ENCODE measurements around the gene FOLR3. TPM values are rescaled to one million over a fixed set of nuclear protein-coding genes. Genes with fewer than 3 reads are reported as not detected.
"Not testable (repeated sequence)": the region's sequence is repeated elsewhere in the genome, so short reads cannot be mapped to it uniquely, and the experiment has no call there.

Gene FOLR3
- total RNA-seq, 1 donor from 2014 or later: not detected

DNA sequence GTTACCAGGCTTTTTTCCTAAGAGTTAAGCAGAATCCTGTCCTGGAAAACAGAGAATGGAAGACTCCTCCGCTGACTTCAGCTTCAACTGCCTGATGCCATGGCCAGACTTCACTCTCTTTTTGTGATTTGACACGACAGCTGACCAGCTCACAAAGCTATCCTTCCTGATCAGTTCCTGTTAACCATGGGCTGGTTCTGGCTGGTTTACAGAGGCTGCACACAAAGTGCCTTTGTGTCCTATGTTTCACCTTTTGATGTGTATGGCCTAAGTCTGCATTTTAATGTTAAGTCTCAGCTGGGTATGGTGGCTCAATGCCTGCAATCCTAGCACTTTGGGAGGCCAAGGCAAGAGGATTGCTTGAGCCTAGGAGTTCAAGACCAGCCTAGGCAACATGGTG, 11.1 kb downstream of the FOLR3 start:
- no peak overlapping the region for H3K4me3 ChIP-seq (ENCODE audit: low read depth, low read length)
- no peaks in the 10 kb centered on the region for H3K36me3 ChIP-seq (ENCODE audit: control insufficient read depth, insufficient read depth, low read length)
- DNase-seq (ENCODE audit: low read depth): no peak
- H3K27me3 ChIP-seq (ENCODE audit: control insufficient read depth, insufficient read depth, low read length): no peaks in the 10 kb centered on the region
- TF ChIP-seq CTCF (IDR thresholded peaks at IDR 0.05; ENCODE audit: insufficient read depth, low read length, poor library complexity, severe bottlenecking): no peak

DNA sequence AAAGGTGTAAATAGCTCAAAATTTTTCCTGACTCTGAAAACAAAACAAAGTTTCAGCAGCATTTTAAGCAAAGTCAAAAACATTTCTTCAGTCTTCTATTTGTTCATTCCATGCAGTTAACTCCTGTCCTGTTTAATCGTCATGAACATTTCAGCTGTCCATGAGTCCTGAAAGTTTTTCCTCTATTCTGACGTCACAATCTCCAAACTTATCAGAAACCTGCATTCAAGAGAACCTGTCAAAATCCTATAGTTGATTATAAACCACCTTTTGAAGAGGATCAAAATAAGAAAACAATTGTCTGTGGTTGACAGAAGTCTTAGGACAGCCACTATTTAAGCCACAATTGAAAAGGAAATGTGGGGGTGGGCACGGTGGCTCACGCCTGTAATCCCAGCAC, 15.4 kb downstream of the FOLR3 start:
- no peak overlapping the region for H3K4me3 ChIP-seq (ENCODE audit: low read depth, low read length)
- no peaks in the 10 kb centered on the region for H3K36me3 ChIP-seq (ENCODE audit: control insufficient read depth, insufficient read depth, low read length)
- no peaks in the 10 kb centered on the region for H3K27me3 ChIP-seq (ENCODE audit: control insufficient read depth, insufficient read depth, low read length)
- no peak for TF ChIP-seq CTCF (IDR thresholded peaks at IDR 0.05; ENCODE audit: insufficient read depth, low read length, poor library complexity, severe bottlenecking)
- no peak for DNase-seq (ENCODE audit: low read depth)

DNA sequence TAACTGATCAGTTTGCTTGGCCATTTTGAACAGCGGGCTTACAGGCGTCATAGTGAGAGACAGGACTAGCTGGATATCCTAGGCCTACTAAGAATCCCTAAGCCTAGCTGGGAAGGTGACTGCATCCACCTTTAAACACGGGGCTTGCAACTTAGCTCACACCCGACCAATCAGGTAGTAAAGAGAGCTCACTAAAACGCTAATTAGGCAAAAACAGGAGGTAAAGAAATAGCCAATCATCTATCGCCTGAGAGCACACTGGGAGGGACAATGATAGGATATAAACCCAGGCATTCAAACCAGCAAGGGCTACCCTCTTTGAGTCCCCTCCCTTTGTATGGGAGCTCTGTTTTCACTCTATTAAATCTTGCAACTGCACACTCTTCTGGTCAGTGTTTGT, 18.3 kb downstream of the FOLR3 start:
- not testable (repeated sequence) for H3K27me3 ChIP-seq (ENCODE audit: control insufficient read depth, insufficient read depth, low read length)

DNA sequence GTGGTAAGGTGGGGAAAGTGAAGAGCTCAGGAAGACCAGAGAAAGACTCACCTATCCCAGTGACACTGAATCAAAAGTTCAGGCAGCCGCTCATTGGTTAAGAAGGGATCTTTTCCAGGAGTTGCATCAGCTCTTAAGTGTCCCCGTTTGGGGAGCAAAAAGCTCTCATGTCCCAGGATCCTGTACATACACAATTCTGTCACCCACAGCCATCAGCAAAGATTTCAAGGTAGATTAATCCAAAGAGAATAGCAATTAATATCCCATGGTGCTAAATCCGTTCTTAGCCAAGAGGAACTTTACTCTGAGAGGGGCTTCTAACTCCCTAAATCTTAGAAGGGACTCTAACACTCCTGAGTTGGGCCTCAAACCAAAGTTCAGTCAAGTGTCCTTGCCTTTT, 19.3 kb downstream of the FOLR3 start:
- no peak for TF ChIP-seq CTCF (IDR thresholded peaks at IDR 0.05; ENCODE audit: insufficient read depth, low read length, poor library complexity, severe bottlenecking)
- Histone ChIP-seq H3K4me3 (ENCODE audit: low read depth, low read length) (no peak overlapping the region), H3K36me3 (ENCODE audit: control insufficient read depth, insufficient read depth, low read length) (no peaks in the 10 kb centered on the region), H3K27me3 (ENCODE audit: control insufficient read depth, insufficient read depth, low read length) (no peaks in the 10 kb centered on the region)
- no peak for DNase-seq (ENCODE audit: low read depth)

More for the DNA sequence above, 18.3 kb downstream of the FOLR3 start:
- DNase-seq (ENCODE audit: low read depth); H3K36me3 ChIP-seq (ENCODE audit: control insufficient read depth, insufficient read depth, low read length); H3K4me3 ChIP-seq (ENCODE audit: low read depth, low read length): not testable (repeated sequence)

- no peaks in the 10 kb centered on the region for H3K27me3 ChIP-seq (ENCODE audit: control insufficient read depth, insufficient read depth, low read length)
- TF ChIP-seq CTCF (IDR thresholded peaks at IDR 0.05; ENCODE audit: insufficient read depth, low read length, poor library complexity, severe bottlenecking): no peak
Observed at GRCh38 chr11:72155751-72156150, 20.2 kb downstream of the FOLR3 start.

GRCh38 chr11:72157131-72157530, 21.6 kb downstream of the FOLR3 start:
- no peaks in the 10 kb centered on the region for H3K27me3 ChIP-seq (ENCODE audit: control insufficient read depth, insufficient read depth, low read length)
- no peak for DNase-seq (ENCODE audit: low read depth)
- TF ChIP-seq CTCF (IDR thresholded peaks at IDR 0.05; ENCODE audit: insufficient read depth, low read length, poor library complexity, severe bottlenecking): no peak
- H3K4me3 ChIP-seq (ENCODE audit: low read depth, low read length): no peak overlapping the region
- no peaks in the 10 kb centered on the region for H3K36me3 ChIP-seq (ENCODE audit: control insufficient read depth, insufficient read depth, low read length)

More at GRCh38 chr11:72155751-72156150, 20.2 kb downstream of the FOLR3 start:
- no peak for DNase-seq (ENCODE audit: low read depth)
- Histone ChIP-seq H3K4me3 (ENCODE audit: low read depth, low read length) (no peak overlapping the region), H3K36me3 (ENCODE audit: control insufficient read depth, insufficient read depth, low read length) (no peaks in the 10 kb centered on the region)
